A549 (cell line): ENCODE measurements around the gene ALOX5. TPM values are rescaled to one million over a fixed set of nuclear protein-coding genes. Genes with fewer than 3 reads are reported as not detected.

Source experiments
- ATAC-seq, 2 experiments: fragments of 200-7000 bp in 1 of 2; fragments of >200 bp in 1 of 2; cut with Nextera tagmentation in 1 of 2; cut with Tn5 transposase in 1 of 2; 3 replicates each; pipeline versions ENCODE4 v1.8.0 to v1.9.1; 2018 to 2020; ENCODE audit warnings: mild to moderate bottlenecking in 1 of 2, moderate library complexity in 1 of 2
- CTCF ChIA-PET: fragments of 300-600 bp; sonication (Branson Sonifier 250); formaldehyde crosslinking; extraction: SDS; loops from one replicate; lab custom pipeline; 2021; ENCODE audit warnings: antibody characterized with exemption, inconsistent platforms; lab: Yijun Ruan, JAX
- POLR2A ChIA-PET: fragments of 350-600 bp; formaldehyde crosslinking; extraction: SDS; loops from one replicate; lab custom pipeline; 2021; ENCODE audit warnings: antibody characterized with exemption, inconsistent platforms; lab: Yijun Ruan, JAX
- DNase-seq, 2 experiments: peaks; one replicate each; pipeline versions ENCODE4 v3.0.0 to v3.0.0-alpha.2; 2011 to 2016; ENCODE audit warnings: low read depth in 1 of 2, low spot score in 1 of 2
- FAIRE-seq: peaks from 2 replicates; lab custom pipeline; 2011; peaks lifted over from hg19 to GRCh38; lab: Jason Lieb, UNC
- H3K27ac ChIP-seq, 2 experiments: fragments of >200 bp; sonication (Bioruptor Twin); formaldehyde crosslinking; 3 replicates each; pipeline ENCODE4 v1.5.1; 2016 to 2017
- H3K4me1 ChIP-seq: fragments of >200 bp; sonication (Bioruptor Twin); formaldehyde crosslinking; 3 replicates; pipeline ENCODE4 v1.6.1; 2016
- H3K4me2 ChIP-seq: fragments of >200 bp; sonication (Bioruptor Twin); formaldehyde crosslinking; 3 replicates; pipeline ENCODE4 v1.6.1; 2016
- H3K4me3 ChIP-seq: fragments of >200 bp; sonication (Bioruptor Twin); formaldehyde crosslinking; 3 replicates; pipeline ENCODE4 v1.5.1; 2016
- H3K9me3 ChIP-seq: fragments of >200 bp; sonication (Bioruptor Twin); formaldehyde crosslinking; 3 replicates; pipeline ENCODE4 v1.6.1; 2016
- ATOH8 ChIP-seq: fragments of 250-450 bp; sonication (Bioruptor Pico); IDR thresholded peaks from 2 replicates; pipeline ENCODE4 v1.5.0; 2020; ENCODE audit warnings: low read depth, mild to moderate bottlenecking, moderate library complexity
- CBX2 ChIP-seq: fragments of 200-600 bp; sonication (generic); IDR thresholded peaks from 2 replicates; pipeline ENCODE4 v1.6.1; 2016; ENCODE audit warnings: low read depth, mild to moderate bottlenecking, borderline replicate concordance
- CEBPB ChIP-seq, 2 experiments: fragments of >200 bp in 1 of 2; sonication (Bioruptor Twin) in 1 of 2; formaldehyde crosslinking in 1 of 2; IDR thresholded peaks; 2 replicates each; pipeline ENCODE4 v1.6.1; 2012 to 2016
- CTCF ChIP-seq: fragments of >200 bp; sonication (Bioruptor Twin); formaldehyde crosslinking; IDR thresholded peaks from 3 replicates; pipeline ENCODE4 v1.5.1; 2016
- EHF ChIP-seq: fragments of 250-450 bp; sonication (Bioruptor Pico); IDR thresholded peaks from 2 replicates; pipeline ENCODE4 v1.5.0; 2020; ENCODE audit warnings: mild to moderate bottlenecking
- EP300 ChIP-seq, 2 experiments: fragments of >200 bp; sonication (Bioruptor Twin); formaldehyde crosslinking; IDR thresholded peaks; 2 replicates in 1 of 2; 3 replicates in 1 of 2; pipeline ENCODE4 v1.6.1; 2016 to 2017
- FOXS1 ChIP-seq: fragments of 250-450 bp; sonication (Bioruptor Pico); IDR thresholded peaks from 2 replicates; pipeline ENCODE4 v1.5.0; 2020; ENCODE audit warnings: mild to moderate bottlenecking, moderate library complexity
- HES2 ChIP-seq: fragments of >200 bp; sonication (Bioruptor Twin); formaldehyde crosslinking; IDR thresholded peaks from 2 replicates; pipeline ENCODE4 v1.6.1; 2016
- JUN ChIP-seq, 2 experiments: fragments of >200 bp; sonication (Bioruptor Twin); formaldehyde crosslinking; IDR thresholded peaks; 2 replicates in 1 of 2; 3 replicates in 1 of 2; pipeline ENCODE4 v1.6.1; 2016 to 2017
- JUNB ChIP-seq: fragments of >200 bp; sonication (Bioruptor Twin); formaldehyde crosslinking; IDR thresholded peaks from 2 replicates; pipeline ENCODE4 v1.6.1; 2016
- KDM5A ChIP-seq: fragments of 200-600 bp; sonication (generic); IDR thresholded peaks from 2 replicates; pipeline ENCODE4 v1.6.1; 2016; ENCODE audit warnings: antibody characterized with exemption, mild to moderate bottlenecking
- MAZ ChIP-seq: fragments of 150-350 bp; IDR thresholded peaks from 2 replicates; pipeline ENCODE4 v1.6.1; 2014; ENCODE audit warnings: antibody characterized with exemption, low read depth, low read length, borderline replicate concordance
- RAD21 ChIP-seq, 2 experiments: fragments of >200 bp in 1 of 2; sonication (Bioruptor Twin) in 1 of 2; formaldehyde crosslinking in 1 of 2; IDR thresholded peaks in 1 of 2; conservative IDR thresholded peaks in 1 of 2; 2 replicates in 1 of 2; 3 replicates in 1 of 2; pipeline ENCODE4 v1.6.1; 2012 to 2018; ENCODE audit warnings: inconsistent platforms in 1 of 2
- SMC3 ChIP-seq: fragments of >200 bp; sonication (Bioruptor Twin); formaldehyde crosslinking; IDR thresholded peaks from 3 replicates; pipeline ENCODE4 v1.6.1; 2018; ENCODE audit warnings: inconsistent platforms
- ZNF302 ChIP-seq: fragments of 250-450 bp; sonication (Bioruptor Pico); IDR thresholded peaks from 2 replicates; pipeline ENCODE4 v1.9.0; 2021; ENCODE audit warnings: inconsistent platforms, mild to moderate bottlenecking, moderate library complexity
- ZSCAN20 ChIP-seq: fragments of 250-450 bp; sonication (Bioruptor Pico); IDR thresholded peaks from 2 replicates; pipeline ENCODE4 v1.8.0; 2022; ENCODE audit warnings: mild to moderate bottlenecking, moderate library complexity
- WGBS: methylation state at CpG from one replicate; pipeline ENCODE4 v1.1.6; 2017; ENCODE audit errors: missing lambda C conversion rate; 5-methylcytosine and 5-hydroxymethylcytosine counted together
- polyA plus RNA-seq, 4 experiments: library from polyadenylated mRNA; depleted of rRNA in 3 of 4; stranded (reverse); fragments of >200 nt; fragmentation: RNase III in 1 of 4; extraction: RNeasy Plus Mini Kit Qiagen cat#74134 plus additional on column Dnase treatment in 1 of 4; gene quantifications; 2 replicates in 3 of 4; 3 replicates in 1 of 4; pipeline ENCODE4 v1.2.3, GENCODE V29; 2011 to 2017
- TF ChIP-seq, protein P1 (sequence below): fragments of 200-600 bp; sonication (generic); IDR thresholded peaks from 2 replicates; pipeline ENCODE4 v1.6.1; 2016; ENCODE audit warnings: antibody characterized with exemption, mild to moderate bottlenecking, moderate library complexity
- TF ChIP-seq, protein P2 (sequence below): IDR thresholded peaks from 2 replicates; pipeline ENCODE4 v1.6.1; 2012

ALOX5 gene
- polyA plus RNA-seq, 2 of the 4 experiments (the other 2 are of a cell fraction), result 0.18 to 0.40 TPM

DNA sequence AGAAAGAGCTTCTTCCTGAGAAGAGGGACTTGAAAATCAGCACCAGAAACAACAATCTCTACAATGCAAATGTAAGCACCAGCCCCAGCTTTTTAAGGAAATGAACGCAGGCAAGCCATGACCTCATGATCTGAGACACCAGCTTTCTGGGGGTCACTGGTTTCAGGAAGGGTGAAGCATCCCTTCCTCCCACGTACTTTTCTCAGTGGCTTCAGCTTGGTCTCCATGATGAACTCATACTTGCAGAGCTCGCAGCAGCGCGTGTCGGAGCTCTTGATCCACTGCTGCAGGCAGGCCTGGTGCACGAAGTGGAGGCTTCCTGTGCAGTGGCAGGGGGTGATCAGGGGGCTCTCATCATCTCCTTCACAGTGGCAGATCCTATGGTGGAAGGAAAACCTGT, 87.0 kb downstream of the ALOX5 start (continued):
- TF ChIP-seq FOXS1 (CRISPR knock-in tag), result no peak
- no peak for TF ChIP-seq MAZ
- TF ChIP-seq ZNF302 (CRISPR knock-in tag), result no peak
- no peak for TF ChIP-seq EP300 (IDR thresholded peaks at IDR 0.05)
- TF ChIP-seq JUN (IDR thresholded peaks at IDR 0.05), result no peak

DNA sequence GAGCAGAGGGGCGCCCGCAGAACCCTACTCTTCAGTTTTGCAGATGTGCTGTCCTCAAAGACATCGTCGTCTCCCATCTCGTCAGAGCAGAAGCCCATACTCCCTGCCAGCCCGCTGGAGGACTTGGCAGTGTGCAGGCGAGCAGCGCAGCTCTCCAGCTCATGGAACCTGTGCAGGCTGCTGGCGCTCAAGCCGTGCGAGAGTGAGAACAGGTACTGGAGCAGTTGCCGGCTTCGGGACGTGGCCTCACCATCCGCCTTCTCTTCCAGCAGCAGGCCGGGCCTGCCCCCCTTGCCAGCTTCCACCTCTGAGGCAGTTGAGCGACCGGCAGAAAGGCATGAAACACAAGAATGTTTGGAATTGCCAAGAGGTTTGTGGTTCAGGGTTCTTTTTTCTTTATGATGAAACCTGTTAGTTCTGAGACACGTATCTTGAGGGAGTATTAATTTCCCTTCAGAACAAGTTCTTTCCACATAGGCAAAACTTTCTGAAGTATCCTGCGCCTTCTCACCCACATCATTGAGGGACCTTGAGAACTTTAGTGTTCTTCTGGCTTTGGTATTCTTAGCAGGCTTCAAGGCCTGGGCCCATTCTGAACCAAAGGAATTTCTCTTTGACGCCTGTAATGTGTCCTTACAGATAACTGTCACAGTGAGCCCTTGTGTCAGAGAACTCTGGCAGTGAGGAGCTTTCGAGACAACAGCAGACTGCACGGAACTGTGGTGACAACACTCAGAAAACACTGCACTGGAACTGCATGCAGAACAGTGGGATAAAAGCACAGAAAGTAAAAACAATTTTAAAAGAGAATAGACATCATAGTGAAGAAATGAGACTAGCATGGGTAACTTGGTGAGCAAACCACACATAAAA, 89.5 kb downstream of the ALOX5 start:
- ATAC-seq (no peak), DNase-seq (no peak), FAIRE-seq (no peak)
- ChIA-PET CTCF (interaction anchor here (0.7 to 3.3 kb wide), 3 partner anchors 10 to 209 kb away, joined by 3 to 35 read pairs (median 4); partner anchors contain the start of gene ZFAND4), POLR2A (no interaction called here)
- Histone ChIP-seq H3K4me2 (no peak overlapping the region), H3K9me3 (no peaks in the 10 kb centered on the region), H3K27ac (no peak overlapping the region), H3K4me1 (no peaks in the 10 kb centered on the region), H3K4me3 (no peak overlapping the region)
- TF ChIP-seq EHF (CRISPR knock-in tag), result no peak
- no peak for TF ChIP-seq KDM5A
- TF ChIP-seq ATOH8 (CRISPR knock-in tag), result no peak
- TF ChIP-seq CBX2, result no peak
- TF ChIP-seq, protein P1, sequence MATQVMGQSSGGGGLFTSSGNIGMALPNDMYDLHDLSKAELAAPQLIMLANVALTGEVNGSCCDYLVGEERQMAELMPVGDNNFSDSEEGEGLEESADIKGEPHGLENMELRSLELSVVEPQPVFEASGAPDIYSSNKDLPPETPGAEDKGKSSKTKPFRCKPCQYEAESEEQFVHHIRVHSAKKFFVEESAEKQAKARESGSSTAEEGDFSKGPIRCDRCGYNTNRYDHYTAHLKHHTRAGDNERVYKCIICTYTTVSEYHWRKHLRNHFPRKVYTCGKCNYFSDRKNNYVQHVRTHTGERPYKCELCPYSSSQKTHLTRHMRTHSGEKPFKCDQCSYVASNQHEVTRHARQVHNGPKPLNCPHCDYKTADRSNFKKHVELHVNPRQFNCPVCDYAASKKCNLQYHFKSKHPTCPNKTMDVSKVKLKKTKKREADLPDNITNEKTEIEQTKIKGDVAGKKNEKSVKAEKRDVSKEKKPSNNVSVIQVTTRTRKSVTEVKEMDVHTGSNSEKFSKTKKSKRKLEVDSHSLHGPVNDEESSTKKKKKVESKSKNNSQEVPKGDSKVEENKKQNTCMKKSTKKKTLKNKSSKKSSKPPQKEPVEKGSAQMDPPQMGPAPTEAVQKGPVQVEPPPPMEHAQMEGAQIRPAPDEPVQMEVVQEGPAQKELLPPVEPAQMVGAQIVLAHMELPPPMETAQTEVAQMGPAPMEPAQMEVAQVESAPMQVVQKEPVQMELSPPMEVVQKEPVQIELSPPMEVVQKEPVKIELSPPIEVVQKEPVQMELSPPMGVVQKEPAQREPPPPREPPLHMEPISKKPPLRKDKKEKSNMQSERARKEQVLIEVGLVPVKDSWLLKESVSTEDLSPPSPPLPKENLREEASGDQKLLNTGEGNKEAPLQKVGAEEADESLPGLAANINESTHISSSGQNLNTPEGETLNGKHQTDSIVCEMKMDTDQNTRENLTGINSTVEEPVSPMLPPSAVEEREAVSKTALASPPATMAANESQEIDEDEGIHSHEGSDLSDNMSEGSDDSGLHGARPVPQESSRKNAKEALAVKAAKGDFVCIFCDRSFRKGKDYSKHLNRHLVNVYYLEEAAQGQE, result no peak
- TF ChIP-seq FOXS1 (CRISPR knock-in tag), result no peak
- TF ChIP-seq HES2, result no peak
- TF ChIP-seq, protein P2, sequence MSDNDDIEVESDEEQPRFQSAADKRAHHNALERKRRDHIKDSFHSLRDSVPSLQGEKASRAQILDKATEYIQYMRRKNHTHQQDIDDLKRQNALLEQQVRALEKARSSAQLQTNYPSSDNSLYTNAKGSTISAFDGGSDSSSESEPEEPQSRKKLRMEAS, result no peak
- WGBS, result 88% methylated on average over 23 of the region's 23 CpGs

GRCh38 chr10:45464958-45465567, 91.0 kb downstream of the ALOX5 start:
- no peak for FAIRE-seq
- no peaks in the 10 kb centered on the region for H3K9me3 ChIP-seq
- ChIA-PET POLR2A (interaction anchor here (1.0 kb wide), 1 partner anchor 207 kb away, joined by 3 read pairs; the partner anchor contains the start of gene ZFAND4), CTCF (interaction anchor here (0.6 to 3.3 kb wide), 39 partner anchors 9 to 564 kb away, joined by 3 to 35 read pairs (median 5); partner anchors contain the start of genes WASHC2C and ZFAND4)
- H3K27ac ChIP-seq, result no peak overlapping the region
- H3K4me2 ChIP-seq, result no peak overlapping the region
- no peaks in the 10 kb centered on the region for H3K4me1 ChIP-seq
- 24% methylated on average over 6 of the region's 6 CpGs for WGBS
- TF ChIP-seq RAD21 (conservative IDR thresholded peaks at IDR 0.05 in 1 of 2, IDR thresholded peaks at IDR 0.05 in 1 of 2) (peak; percentile 93), CTCF (peak; percentile 90), JUNB (no peak), CEBPB (IDR thresholded peaks at IDR 0.05) (no peak), ZSCAN20 (no peak), KDM5A (no peak), SMC3 (peak; percentile 81)
- H3K4me3 ChIP-seq, result no peak overlapping the region
- peak; percentile 62 to 75 for DNase-seq
- ATAC-seq, result peak; percentile 97 to 100
